HCT116 (cell line): ENCODE data around the gene LPIN1. TPM values are rescaled to one million over a fixed set of nuclear protein-coding genes. Genes with fewer than 3 reads are reported as not detected.

Experiments used
- ATAC-seq: fragments of 200-7000 bp; cut with Tn5 transposase; 2 replicates; pipeline ENCODE4 v1.9.1; 2020; ENCODE audit warnings: mild to moderate bottlenecking, moderate library complexity
- BruUV-seq: library from RNA; stranded (reverse); fragments of 400-500 nt; replicated peaks from 2 replicates; lab custom pipeline; 2021; lab: Mats Ljungman, UMichigan
- CTCF ChIA-PET: fragments of 300-600 bp; sonication (Branson Sonifier 250); formaldehyde crosslinking; loops from one replicate; lab custom pipeline; 2021; ENCODE audit warnings: antibody characterized with exemption; lab: Charles Lee
- POLR2A ChIA-PET: fragments of 300-600, 350-600 bp; sonication (Branson Sonifier 250); formaldehyde crosslinking; loops from one replicate; lab custom pipeline; 2021; ENCODE audit warnings: antibody characterized with exemption; lab: Charles Lee
- RAD21 ChIA-PET, 2 experiments: fragments of 300-600 bp; sonication (Branson Sonifier 250); formaldehyde crosslinking; loops; one replicate each; lab custom pipeline; 2023; ENCODE audit warnings: low total read pairs in 2 of 2; ENCODE audit not compliant: uncharacterized antibody in 2 of 2, unreplicated experiment in 2 of 2, low non-redundant PET in 1 of 2; lab: Charles Lee
- DNase-seq: peaks from one replicate; pipeline ENCODE4 v3.0.0-alpha.2; 2010; ENCODE audit warnings: low read depth, low spot score
- H2AFZ ChIP-seq: fragments of 200-600 bp; shearing (Covaris generic), sonication (generic); 2 replicates; pipeline ENCODE4 v1.6.1; 2017; ENCODE audit warnings: low read depth, mixed run types, mixed read lengths, antibody characterized with exemption, low read length; ENCODE audit not compliant: poor library complexity, severe bottlenecking
- H3K27ac ChIP-seq: 2 replicates; pipeline ENCODE4 v1.5.1; 2012; ENCODE audit warnings: low read depth, low read length
- H3K27me3 ChIP-seq: fragments of 200-600 bp; sonication (generic); 2 replicates; pipeline ENCODE4 v1.6.1; 2016; ENCODE audit warnings: mixed run types, low read length, mixed read lengths; ENCODE audit not compliant: insufficient read depth
- H3K36me3 ChIP-seq, 2 experiments: fragments of 200-500 bp in 1 of 2; fragments of 200-600 bp in 1 of 2; sonication (Bioruptor generic) in 1 of 2; sonication (generic) in 1 of 2; 2 replicates each; pipeline versions ENCODE4 v1.5.1 to v1.6.1; 2014 to 2016; ENCODE audit warnings: low read length in 2 of 2, inconsistent platforms in 1 of 2, mixed read lengths in 1 of 2, mixed run types in 1 of 2; ENCODE audit not compliant: insufficient read depth in 2 of 2, control insufficient read depth in 1 of 2
- H3K4me1 ChIP-seq, 2 experiments: fragments of 200-600 bp in 1 of 2; sonication (generic) in 1 of 2; 2 replicates each; pipeline versions ENCODE4 v1.5.1 to v1.6.1; 2012 to 2017; ENCODE audit warnings: low read length in 2 of 2, inconsistent platforms in 1 of 2, mild to moderate bottlenecking in 1 of 2, mixed read lengths in 1 of 2, mixed run types in 1 of 2, moderate library complexity in 1 of 2; ENCODE audit not compliant: insufficient read depth in 2 of 2, control insufficient read depth in 1 of 2
- H3K4me2 ChIP-seq: fragments of 200-600 bp; sonication (generic); 2 replicates; pipeline ENCODE4 v1.6.1; 2017; ENCODE audit warnings: mixed run types, low read length, mixed read lengths
- H3K4me3 ChIP-seq, 2 experiments: fragments of 200-600 bp in 1 of 2; sonication (generic) in 1 of 2; replicated peaks in 1 of 2; 2 replicates each; pipeline ENCODE4 v1.5.1; 2011 to 2016; ENCODE audit warnings: low read length in 2 of 2, control low read depth in 1 of 2, low read depth in 1 of 2, mild to moderate bottlenecking in 1 of 2, mixed read lengths in 1 of 2, mixed run types in 1 of 2
- H3K79me2 ChIP-seq: fragments of 200-600 bp; sonication (generic); 2 replicates; pipeline ENCODE4 v1.6.1; 2017; ENCODE audit warnings: mild to moderate bottlenecking, mixed run types, low read length, moderate library complexity, mixed read lengths; ENCODE audit not compliant: insufficient read depth
- H3K9ac ChIP-seq: fragments of 200-600 bp; sonication (generic); 2 replicates; pipeline ENCODE4 v1.6.1; 2016; ENCODE audit warnings: low read length, mixed read lengths
- H3K9me2 ChIP-seq: fragments of 200-600 bp; sonication (generic), shearing (Covaris generic); 2 replicates; pipeline ENCODE4 v1.6.1; 2017; ENCODE audit warnings: mixed run types, mild to moderate bottlenecking, moderate library complexity; ENCODE audit not compliant: insufficient read depth
- H3K9me3 ChIP-seq, 2 experiments: fragments of 200-500 bp in 1 of 2; fragments of 200-600 bp in 1 of 2; sonication (Bioruptor generic) in 1 of 2; sonication (generic) in 1 of 2; 2 replicates each; pipeline ENCODE4 v1.6.1; 2014 to 2017; ENCODE audit warnings: low read length in 2 of 2, mixed read lengths in 2 of 2, inconsistent platforms in 1 of 2, low read depth in 1 of 2, mild to moderate bottlenecking in 1 of 2, mixed run types in 1 of 2, moderate library complexity in 1 of 2; ENCODE audit not compliant: control insufficient read depth in 1 of 2, insufficient read depth in 1 of 2
- H4K20me1 ChIP-seq: fragments of 200-600 bp; sonication (generic), shearing (Covaris generic); 2 replicates; pipeline ENCODE4 v1.6.1; 2017; ENCODE audit warnings: mixed run types, mild to moderate bottlenecking, moderate library complexity; ENCODE audit not compliant: insufficient read depth
- CBX3 ChIP-seq: IDR thresholded peaks from 2 replicates; pipeline ENCODE4 v1.6.1; 2012; ENCODE audit warnings: low read depth
- EZH2 ChIP-seq: fragments of 200-600 bp; sonication (generic); IDR thresholded peaks from 2 replicates; pipeline ENCODE4 v1.6.1; 2017; ENCODE audit warnings: antibody characterized with exemption, mixed run types
- EZH2phosphoT487 ChIP-seq: fragments of 200-600 bp; IDR thresholded peaks from 2 replicates; pipeline ENCODE4 v1.6.1; 2018; ENCODE audit warnings: antibody characterized with exemption, borderline replicate concordance
- POLR2A ChIP-seq: IDR thresholded peaks from 2 replicates; pipeline ENCODE4 v1.7.0; 2011; ENCODE audit warnings: borderline replicate concordance; ENCODE audit not compliant: insufficient read depth, insufficient read length; ENCODE audit errors: extremely low read depth
- RAD21 ChIP-seq: IDR thresholded peaks from 2 replicates; pipeline ENCODE4 v1.6.1; 2012; ENCODE audit warnings: low read depth, mild to moderate bottlenecking
- REST ChIP-seq: IDR thresholded peaks from 2 replicates; pipeline ENCODE4 v1.6.1; 2012; ENCODE audit warnings: low read depth
- SP1 ChIP-seq: IDR thresholded peaks from 2 replicates; pipeline ENCODE4 v1.6.1; 2012; ENCODE audit warnings: low read depth
- SRF ChIP-seq: IDR thresholded peaks from 2 replicates; pipeline ENCODE4 v1.6.1; 2012; ENCODE audit warnings: low read depth
- TCF7L2 ChIP-seq: IDR thresholded peaks from 2 replicates; pipeline ENCODE4 v1.7.0; 2011; ENCODE audit warnings: borderline replicate concordance, inconsistent platforms; ENCODE audit not compliant: insufficient read depth, insufficient read length; ENCODE audit errors: extremely low read depth
- intact Hi-C: fragments of 100-400 bp; cut with micrococcal nuclease; formaldehyde crosslinking; loops from 2 replicates; pipeline ENCODE4 v1.10.0; 2022
- total RNA-seq: library from RNA; stranded (reverse); gene quantifications from one replicate; pipeline ENCODE4 v1.2.1, GENCODE V29; 2021; ENCODE audit not compliant: unreplicated experiment
- TF ChIP-seq, protein P1 (sequence below): IDR thresholded peaks from 2 replicates; pipeline ENCODE4 v1.6.1; 2011; ENCODE audit warnings: mild to moderate bottlenecking, low read length, moderate library complexity; ENCODE audit not compliant: insufficient replicate concordance; ENCODE audit errors: extremely low read depth
- TF ChIP-seq, protein P2 (sequence below): IDR thresholded peaks from 2 replicates; pipeline ENCODE4 v1.6.1; 2012
- TF ChIP-seq, protein P3 (sequence below): IDR thresholded peaks from 2 replicates; pipeline ENCODE4 v1.6.1; 2012

Gene LPIN1
- total RNA-seq, 1 experiment from 2014 or later = 16.7 TPM

GRCh38 chr2:11797846-11798245 is 51.4 kb downstream of the LPIN1 start:
- Histone ChIP-seq H3K4me3 (no peak overlapping the region), H3K36me3 (no peaks in the 10 kb centered on the region), H4K20me1 (no peaks in the 10 kb centered on the region), H2AFZ (no peak overlapping the region), H3K79me2 (no peaks in the 10 kb centered on the region), H3K9me3 (no peaks in the 10 kb centered on the region), H3K27me3 (no peaks in the 10 kb centered on the region), H3K9me2 (no peaks in the 10 kb centered on the region), H3K4me1 (no peaks in the 10 kb centered on the region), H3K4me2 (no peak overlapping the region), H3K27ac (no peak overlapping the region), H3K9ac (no peak overlapping the region)
- no TSS peak for BruUV-seq
- no peak for ATAC-seq
- TF ChIP-seq CBX3 (no peak), EZH2 (no peak), EZH2phosphoT487 (no peak), SP1 (no peak), SRF (no peak), REST (no peak), TCF7L2 (no peak), POLR2A (no peak), RAD21 (no peak)
- TF ChIP-seq, protein P1, sequence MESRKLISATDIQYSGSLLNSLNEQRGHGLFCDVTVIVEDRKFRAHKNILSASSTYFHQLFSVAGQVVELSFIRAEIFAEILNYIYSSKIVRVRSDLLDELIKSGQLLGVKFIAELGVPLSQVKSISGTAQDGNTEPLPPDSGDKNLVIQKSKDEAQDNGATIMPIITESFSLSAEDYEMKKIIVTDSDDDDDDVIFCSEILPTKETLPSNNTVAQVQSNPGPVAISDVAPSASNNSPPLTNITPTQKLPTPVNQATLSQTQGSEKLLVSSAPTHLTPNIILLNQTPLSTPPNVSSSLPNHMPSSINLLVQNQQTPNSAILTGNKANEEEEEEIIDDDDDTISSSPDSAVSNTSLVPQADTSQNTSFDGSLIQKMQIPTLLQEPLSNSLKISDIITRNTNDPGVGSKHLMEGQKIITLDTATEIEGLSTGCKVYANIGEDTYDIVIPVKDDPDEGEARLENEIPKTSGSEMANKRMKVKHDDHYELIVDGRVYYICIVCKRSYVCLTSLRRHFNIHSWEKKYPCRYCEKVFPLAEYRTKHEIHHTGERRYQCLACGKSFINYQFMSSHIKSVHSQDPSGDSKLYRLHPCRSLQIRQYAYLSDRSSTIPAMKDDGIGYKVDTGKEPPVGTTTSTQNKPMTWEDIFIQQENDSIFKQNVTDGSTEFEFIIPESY = no peak
- TF ChIP-seq, protein P2, sequence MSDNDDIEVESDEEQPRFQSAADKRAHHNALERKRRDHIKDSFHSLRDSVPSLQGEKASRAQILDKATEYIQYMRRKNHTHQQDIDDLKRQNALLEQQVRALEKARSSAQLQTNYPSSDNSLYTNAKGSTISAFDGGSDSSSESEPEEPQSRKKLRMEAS = no peak
- TF ChIP-seq, protein P3, sequence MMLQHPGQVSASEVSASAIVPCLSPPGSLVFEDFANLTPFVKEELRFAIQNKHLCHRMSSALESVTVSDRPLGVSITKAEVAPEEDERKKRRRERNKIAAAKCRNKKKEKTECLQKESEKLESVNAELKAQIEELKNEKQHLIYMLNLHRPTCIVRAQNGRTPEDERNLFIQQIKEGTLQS = no peak
- no peak for DNase-seq
- ChIA-PET POLR2A (no interaction called here), CTCF (no interaction called here), RAD21 (no interaction called here)
- intact Hi-C loops = no loop called here
